Suprapubic skin (tissue), 4 donors: ENCODE results near the gene HSPA1A. TPM values are rescaled to one million over a fixed set of nuclear protein-coding genes. Genes with fewer than 3 reads are reported as not detected.

Source experiments
- DNase-seq, 2 donors: peaks; one replicate each; pipeline ENCODE4 v3.0.0-alpha.2; 2019; ENCODE audit warnings: low spot score in 2 of 2
- H3K27ac ChIP-seq: fragments of 200-600 bp; sonication (generic); one replicate; pipeline ENCODE4 v1.5.1; 2019
- H3K27me3 ChIP-seq: fragments of 200-600 bp; sonication (generic); one replicate; pipeline ENCODE4 v1.5.1; 2019
- H3K36me3 ChIP-seq: fragments of 200-600 bp; sonication (generic); one replicate; pipeline ENCODE4 v1.5.1; 2019
- H3K4me1 ChIP-seq: fragments of 200-600 bp; sonication (generic); one replicate; pipeline ENCODE4 v1.5.1; 2019
- H3K4me3 ChIP-seq: fragments of 200-600 bp; sonication (generic); one replicate; pipeline ENCODE4 v1.5.1; 2019; ENCODE audit warnings: mild to moderate bottlenecking
- H3K9me3 ChIP-seq: fragments of 200-600 bp; sonication (generic); one replicate; pipeline ENCODE4 v1.5.1; 2019
- CTCF ChIP-seq, 2 donors: fragments of 200-600 bp in 1 of 2; fragments of 450-650 bp in 1 of 2; sonication (generic) in 1 of 2; IDR thresholded peaks; one replicate each; pipeline ENCODE4 v1.5.1; 2016 to 2019; ENCODE audit warnings: antibody characterized with exemption in 2 of 2, mild to moderate bottlenecking in 1 of 2, moderate library complexity in 1 of 2
- EP300 ChIP-seq: sonication (generic); formaldehyde crosslinking; IDR thresholded peaks from one replicate; pipeline ENCODE4 v1.6.1; 2017; ENCODE audit warnings: antibody characterized with exemption
- POLR2A ChIP-seq, 2 donors: fragments of 450-650 bp; IDR thresholded peaks; one replicate each; pipeline ENCODE4 v1.6.1; 2017; ENCODE audit warnings: antibody characterized with exemption in 2 of 2, mild to moderate bottlenecking in 2 of 2, moderate library complexity in 2 of 2
- POLR2AphosphoS5 ChIP-seq, 3 donors: sonication (generic); formaldehyde crosslinking; IDR thresholded peaks; one replicate each; pipeline ENCODE4 v1.6.1; 2017; ENCODE audit warnings: antibody characterized with exemption in 3 of 3
- WGBS: methylation state at CpG from one replicate; pipeline ENCODE4 v1.1.5; 2018; 5-methylcytosine and 5-hydroxymethylcytosine counted together
- total RNA-seq, 4 donors: library from RNA; depleted of rRNA; stranded (reverse); fragments of >200 nt; gene quantifications; one replicate each; pipeline ENCODE4 v1.1.0, GENCODE V29; 2016

Gene HSPA1A
- total RNA-seq, 4 donors from 2014 or later: 200 to 464 (median 408) TPM

- Histone ChIP-seq H3K4me1 (peaks cover 58% of the 10 kb centered on the region), H3K36me3 (no peaks in the 10 kb centered on the region), H3K4me3 (peak overlapping the region; percentile 70), H3K27me3 (no peaks in the 10 kb centered on the region), H3K9me3 (no peaks in the 10 kb centered on the region), H3K27ac (peak overlapping the region; percentile 96)
- TF ChIP-seq EP300 (no peak), CTCF (IDR thresholded peaks at IDR 0.05) (no peak), POLR2AphosphoS5 (IDR thresholded peaks at IDR 0.05) (peak; percentile 11 to 51 (median 16)), POLR2A (IDR thresholded peaks at IDR 0.05) (peak in 1 of 2 donors; percentile 48)
- under 1% methylated on average over 13 of the region's 13 CpGs for WGBS
- peak; percentile 95 to 97 for DNase-seq
These were observed 11.5 kb downstream of the HSPA1A start for GRCh38 chr6:31826793-31827285.

- no peaks in the 10 kb centered on the region for H3K9me3 ChIP-seq
- H3K27me3 ChIP-seq: no peaks in the 10 kb centered on the region
- H3K4me3 ChIP-seq: peak within 1 kb of the TSS; percentile 70
- WGBS: 0% methylated on average over 8 of the region's 56 CpGs
- peak; percentile 99 to 100 for TF ChIP-seq POLR2A (IDR thresholded peaks at IDR 0.05)
- TF ChIP-seq POLR2AphosphoS5 (IDR thresholded peaks at IDR 0.05): peak; percentile 97 to 99 (median 97)
- TF ChIP-seq CTCF (IDR thresholded peaks at IDR 0.05): no peak
- DNase-seq: peak; percentile 99 to 100
- peaks cover 60% of the 10 kb centered on the region for H3K4me1 ChIP-seq
- peak within 1 kb of the TSS; percentile 96 for H3K27ac ChIP-seq
- H3K36me3 ChIP-seq: no peaks in the 10 kb centered on the region
These were observed 12.1 kb downstream of the HSPA1A start, which contains the start of gene HSPA1B for GRCh38 chr6:31827286-31828079. Gene HSPA1B (plus strand): TSS chr6:31827738. CDS start chr6:31827951, 213 bp downstream.

- no peak for DNase-seq
- Histone ChIP-seq H3K27ac (no peak overlapping the region), H3K9me3 (no peaks in the 10 kb centered on the region), H3K4me1 (peaks cover 51% of the 10 kb centered on the region), H3K4me3 (peak overlapping the region; percentile 57), H3K27me3 (no peaks in the 10 kb centered on the region), H3K36me3 (no peaks in the 10 kb centered on the region)
- WGBS: under 1% methylated on average over 4 of the region's 15 CpGs
- peak in 1 of 2 donors; percentile 11 for TF ChIP-seq CTCF (IDR thresholded peaks at IDR 0.05)
- no peak for TF ChIP-seq EP300
These were observed 14.4 kb downstream of the HSPA1A start for GRCh38 chr6:31829633-31830283.

- peaks cover 48% of the 10 kb centered on the region for H3K4me1 ChIP-seq
- H3K36me3 ChIP-seq: no peaks in the 10 kb centered on the region
- DNase-seq: no peak
- TF ChIP-seq POLR2AphosphoS5 (IDR thresholded peaks at IDR 0.05) (no peak), POLR2A (IDR thresholded peaks at IDR 0.05) (no peak), EP300 (no peak), CTCF (IDR thresholded peaks at IDR 0.05) (no peak)
- H3K4me3 ChIP-seq: peak overlapping the region; percentile 57
- H3K27me3 ChIP-seq: no peaks in the 10 kb centered on the region
- peak overlapping the region; percentile 68 for H3K27ac ChIP-seq
- no peaks in the 10 kb centered on the region for H3K9me3 ChIP-seq
- 29% methylated on average over 6 of the region's 6 CpGs for WGBS
These were observed 15.6 kb downstream of the HSPA1A start for GRCh38 chr6:31830886-31831335.
